HepG2 (cell line): ENCODE data around the gene UHMK1. TPM values are rescaled to one million over a fixed set of nuclear protein-coding genes. Genes with fewer than 3 reads are reported as not detected.
A peak's percentile ranks its signal among the peaks of the same experiment; 100 is the strongest.

Experiments used
- FOXK2 ChIP-seq: fragments of 450-650 bp; IDR thresholded peaks from 2 replicates; pipeline ENCODE4 v1.6.1; 2016
- GFI1 ChIP-seq: sonication (generic); formaldehyde crosslinking; IDR thresholded peaks from 2 replicates; pipeline ENCODE4 v1.5.0; 2020; ENCODE audit warnings: missing genetic modification reagents, mild to moderate bottlenecking, borderline replicate concordance
- IRF2 ChIP-seq: IDR thresholded peaks from 2 replicates; pipeline ENCODE4 v1.6.1; 2018; ENCODE audit warnings: missing genetic modification reagents, missing compliant biosample characterization
- MATR3 ChIP-seq: sonication (generic); formaldehyde crosslinking; IDR thresholded peaks from 2 replicates; pipeline ENCODE4 v1.4.0; 2020; ENCODE audit warnings: missing genetic modification reagents
- MXD4 ChIP-seq: IDR thresholded peaks from 2 replicates; pipeline ENCODE4 v1.6.1; 2016; ENCODE audit warnings: mild to moderate bottlenecking, missing biosample characterization, missing genetic modification reagents
- NFKB2 ChIP-seq: sonication (generic); formaldehyde crosslinking; IDR thresholded peaks from 2 replicates; pipeline ENCODE4 v1.4.0; 2020; ENCODE audit warnings: missing genetic modification reagents, borderline replicate concordance
- NFYB ChIP-seq: sonication (generic); formaldehyde crosslinking; IDR thresholded peaks from 2 replicates; pipeline ENCODE4 v1.4.0; 2020; ENCODE audit warnings: missing genetic modification reagents
- PAX8 ChIP-seq: sonication (generic); formaldehyde crosslinking; IDR thresholded peaks from 2 replicates; pipeline ENCODE4 v1.8.0; 2022; ENCODE audit warnings: mild to moderate bottlenecking, missing genetic modification reagents, borderline replicate concordance
- POLR2AphosphoS5 ChIP-seq: IDR thresholded peaks from 2 replicates; pipeline ENCODE4 v1.6.1; 2012; ENCODE audit warnings: low read depth, low read length
- RBFOX2 ChIP-seq: fragments of 200-400 bp; formaldehyde crosslinking; IDR thresholded peaks from 2 replicates; pipeline ENCODE4 v1.6.1; 2017; ENCODE audit warnings: low read depth, mild to moderate bottlenecking, low read length
- TBX2 ChIP-seq: sonication (generic); formaldehyde crosslinking; IDR thresholded peaks from 2 replicates; pipeline ENCODE4 v1.5.0; 2020; ENCODE audit warnings: missing genetic modification reagents, mild to moderate bottlenecking, borderline replicate concordance
- ZNF205 ChIP-seq: IDR thresholded peaks from 2 replicates; pipeline ENCODE4 v1.6.1; 2018; ENCODE audit warnings: missing biosample characterization, missing genetic modification reagents
- ZNF558 ChIP-seq: sonication (generic); formaldehyde crosslinking; IDR thresholded peaks from 2 replicates; pipeline ENCODE4 v1.9.0; 2022; ENCODE audit warnings: mild to moderate bottlenecking, missing genetic modification reagents, borderline replicate concordance
- ZNF605 ChIP-seq: sonication (generic); formaldehyde crosslinking; IDR thresholded peaks from 2 replicates; pipeline ENCODE4 v1.8.0; 2022; ENCODE audit warnings: mild to moderate bottlenecking, missing genetic modification reagents
- ZNF709 ChIP-seq: sonication (generic); formaldehyde crosslinking; IDR thresholded peaks from 2 replicates; pipeline ENCODE4 v1.5.0; 2020; ENCODE audit warnings: mild to moderate bottlenecking, missing genetic modification reagents
- ZSCAN22 ChIP-seq: sonication (generic); formaldehyde crosslinking; IDR thresholded peaks from 2 replicates; pipeline ENCODE4 v1.4.0; 2020; ENCODE audit warnings: mild to moderate bottlenecking, missing genetic modification reagents
- polyA plus RNA-seq, 8 experiments: library from polyadenylated mRNA; depleted of rRNA in 3 of 8; stranded (reverse) in 7 of 8; unstranded in 1 of 8; fragments of >200 nt; fragmentation: Illumina TruSeq in 4 of 8; extraction: Trizol in 4 of 8; gene quantifications; 2 replicates each; pipeline versions ENCODE4 v1.2.1 to v1.2.3, GENCODE V29; 2011 to 2016; ENCODE audit warnings: low read depth in 4 of 8, missing spikeins in 1 of 8, mixed read lengths in 1 of 8; ENCODE audit not compliant: insufficient read depth in 1 of 8
- total RNA-seq, 5 experiments: library from RNA; depleted of rRNA; stranded (reverse); fragments of >200 nt; fragmentation: Illumina TruSeq; extraction: Trizol; gene quantifications; 2 replicates each; pipeline ENCODE4 v1.2.3, GENCODE V29; 2016; ENCODE audit warnings: low read depth in 1 of 5
- TF ChIP-seq, protein P1 (sequence below): sonication (generic); formaldehyde crosslinking; IDR thresholded peaks from 2 replicates; pipeline ENCODE4 v1.4.0; 2020; ENCODE audit warnings: missing genetic modification reagents
- TF ChIP-seq, protein P2 (sequence below): sonication (generic); formaldehyde crosslinking; conservative IDR thresholded peaks from 2 replicates; pipeline ENCODE4 v1.4.0; 2020; ENCODE audit warnings: missing genetic modification reagents
- TF ChIP-seq, protein P3 (sequence below): sonication (generic); formaldehyde crosslinking; IDR thresholded peaks from 2 replicates; pipeline ENCODE4 v1.5.1; 2020; ENCODE audit warnings: mild to moderate bottlenecking, moderate library complexity, missing genetic modification reagents
- TF ChIP-seq, protein P4 (sequence below): sonication (generic); formaldehyde crosslinking; IDR thresholded peaks from 2 replicates; pipeline ENCODE4 v1.8.1; 2023; ENCODE audit warnings: mild to moderate bottlenecking, inconsistent platforms, moderate library complexity, missing genetic modification reagents, borderline replicate concordance

The UHMK1 gene
- total and polyA plus RNA-seq, 2 of the 13 experiments (the other 11 are each of a cell fraction or from before 2014, with no cell fraction given): 12.9 to 20.0 TPM

DNA sequence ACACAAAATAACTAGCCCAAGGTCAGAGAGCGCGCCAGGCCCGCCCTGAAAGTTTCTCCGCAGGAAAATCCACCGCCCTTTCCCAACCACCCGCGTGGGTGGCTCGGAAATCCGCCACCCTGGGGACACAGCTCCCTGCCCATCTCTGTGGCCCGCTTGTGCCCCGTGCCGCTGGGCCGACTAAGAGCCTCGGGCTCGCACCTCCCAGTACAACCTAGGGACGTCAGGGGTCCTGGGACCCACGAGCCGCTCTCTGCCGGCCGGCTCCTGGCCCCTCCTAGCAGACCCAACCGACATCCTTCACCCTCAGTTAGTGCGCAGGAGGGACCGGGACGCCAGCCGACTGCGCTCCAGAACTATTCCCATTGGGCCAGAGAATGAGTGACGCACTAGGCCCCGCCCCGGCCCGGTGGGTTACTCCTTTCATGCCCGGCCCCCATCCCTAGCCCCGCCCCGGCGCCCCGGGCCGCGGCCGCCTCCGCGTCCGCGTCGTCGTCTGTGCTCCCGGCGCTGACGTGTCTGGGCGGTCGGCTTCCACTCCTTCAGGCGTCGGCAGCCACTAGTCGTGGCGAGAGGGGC is 63.5 kb downstream of the UHMK1 start (continued):
- TF ChIP-seq ZNF205: 0 out of 2 replicates have a peak, but pooled peaks have one; percentile 1
- TF ChIP-seq MXD4: 0 out of 2 replicates have a peak, but pooled peaks have one; percentile 17
- peak; percentile 80 for TF ChIP-seq POLR2AphosphoS5
- TF ChIP-seq GFI1 (CRISPR knock-in tag): 0 out of 2 replicates have a peak, but pooled peaks have one; percentile 3
- TF ChIP-seq IRF2 (CRISPR knock-in tag): no peak
- TF ChIP-seq MATR3: no peak
- 0 out of 2 replicates have a peak, but pooled peaks have one; percentile 32 for TF ChIP-seq PAX8
- TF ChIP-seq, protein P1, sequence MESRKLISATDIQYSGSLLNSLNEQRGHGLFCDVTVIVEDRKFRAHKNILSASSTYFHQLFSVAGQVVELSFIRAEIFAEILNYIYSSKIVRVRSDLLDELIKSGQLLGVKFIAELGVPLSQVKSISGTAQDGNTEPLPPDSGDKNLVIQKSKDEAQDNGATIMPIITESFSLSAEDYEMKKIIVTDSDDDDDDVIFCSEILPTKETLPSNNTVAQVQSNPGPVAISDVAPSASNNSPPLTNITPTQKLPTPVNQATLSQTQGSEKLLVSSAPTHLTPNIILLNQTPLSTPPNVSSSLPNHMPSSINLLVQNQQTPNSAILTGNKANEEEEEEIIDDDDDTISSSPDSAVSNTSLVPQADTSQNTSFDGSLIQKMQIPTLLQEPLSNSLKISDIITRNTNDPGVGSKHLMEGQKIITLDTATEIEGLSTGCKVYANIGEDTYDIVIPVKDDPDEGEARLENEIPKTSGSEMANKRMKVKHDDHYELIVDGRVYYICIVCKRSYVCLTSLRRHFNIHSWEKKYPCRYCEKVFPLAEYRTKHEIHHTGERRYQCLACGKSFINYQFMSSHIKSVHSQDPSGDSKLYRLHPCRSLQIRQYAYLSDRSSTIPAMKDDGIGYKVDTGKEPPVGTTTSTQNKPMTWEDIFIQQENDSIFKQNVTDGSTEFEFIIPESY: no peak
- no peak for TF ChIP-seq FOXK2
- no peak for TF ChIP-seq ZSCAN22
- TF ChIP-seq NFYB (CRISPR knock-in tag): peak; percentile 71
- peak; percentile 43; the same call in 1 of the 2 replicates for TF ChIP-seq ZNF558 (CRISPR knock-in tag)
- TF ChIP-seq, protein P2, sequence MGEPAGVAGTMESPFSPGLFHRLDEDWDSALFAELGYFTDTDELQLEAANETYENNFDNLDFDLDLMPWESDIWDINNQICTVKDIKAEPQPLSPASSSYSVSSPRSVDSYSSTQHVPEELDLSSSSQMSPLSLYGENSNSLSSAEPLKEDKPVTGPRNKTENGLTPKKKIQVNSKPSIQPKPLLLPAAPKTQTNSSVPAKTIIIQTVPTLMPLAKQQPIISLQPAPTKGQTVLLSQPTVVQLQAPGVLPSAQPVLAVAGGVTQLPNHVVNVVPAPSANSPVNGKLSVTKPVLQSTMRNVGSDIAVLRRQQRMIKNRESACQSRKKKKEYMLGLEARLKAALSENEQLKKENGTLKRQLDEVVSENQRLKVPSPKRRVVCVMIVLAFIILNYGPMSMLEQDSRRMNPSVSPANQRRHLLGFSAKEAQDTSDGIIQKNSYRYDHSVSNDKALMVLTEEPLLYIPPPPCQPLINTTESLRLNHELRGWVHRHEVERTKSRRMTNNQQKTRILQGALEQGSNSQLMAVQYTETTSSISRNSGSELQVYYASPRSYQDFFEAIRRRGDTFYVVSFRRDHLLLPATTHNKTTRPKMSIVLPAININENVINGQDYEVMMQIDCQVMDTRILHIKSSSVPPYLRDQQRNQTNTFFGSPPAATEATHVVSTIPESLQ: 0 out of 2 replicates have a peak, but pooled peaks have one; percentile 10
- TF ChIP-seq, protein P3, sequence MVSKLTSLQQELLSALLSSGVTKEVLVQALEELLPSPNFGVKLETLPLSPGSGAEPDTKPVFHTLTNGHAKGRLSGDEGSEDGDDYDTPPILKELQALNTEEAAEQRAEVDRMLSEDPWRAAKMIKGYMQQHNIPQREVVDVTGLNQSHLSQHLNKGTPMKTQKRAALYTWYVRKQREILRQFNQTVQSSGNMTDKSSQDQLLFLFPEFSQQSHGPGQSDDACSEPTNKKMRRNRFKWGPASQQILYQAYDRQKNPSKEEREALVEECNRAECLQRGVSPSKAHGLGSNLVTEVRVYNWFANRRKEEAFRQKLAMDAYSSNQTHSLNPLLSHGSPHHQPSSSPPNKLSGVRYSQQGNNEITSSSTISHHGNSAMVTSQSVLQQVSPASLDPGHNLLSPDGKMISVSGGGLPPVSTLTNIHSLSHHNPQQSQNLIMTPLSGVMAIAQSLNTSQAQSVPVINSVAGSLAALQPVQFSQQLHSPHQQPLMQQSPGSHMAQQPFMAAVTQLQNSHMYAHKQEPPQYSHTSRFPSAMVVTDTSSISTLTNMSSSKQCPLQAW (CRISPR knock-in tag): 0 out of 2 replicates have a peak, but pooled peaks have one; percentile 2
- TF ChIP-seq, protein P4, sequence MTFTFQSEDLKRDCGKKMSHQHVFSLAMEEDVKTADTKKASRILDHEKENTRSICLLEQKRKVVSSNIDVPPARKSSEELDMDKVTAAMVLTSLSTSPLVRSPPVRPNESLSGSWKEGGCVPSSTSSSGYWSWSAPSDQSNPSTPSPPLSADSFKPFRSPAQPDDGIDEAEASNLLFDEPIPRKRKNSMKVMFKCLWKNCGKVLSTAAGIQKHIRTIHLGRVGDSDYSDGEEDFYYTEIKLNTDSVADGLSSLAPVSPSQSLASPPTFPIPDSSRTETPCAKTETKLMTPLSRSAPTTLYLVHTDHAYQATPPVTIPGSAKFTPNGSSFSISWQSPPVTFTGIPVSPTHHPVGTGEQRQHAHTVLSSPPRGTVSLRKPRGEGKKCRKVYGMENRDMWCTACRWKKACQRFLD (CRISPR knock-in tag): no peak; the same call in 1 of the 2 replicates
- peak; percentile 89 for TF ChIP-seq ZNF605 (CRISPR knock-in tag)
- peak; percentile 4; the same call in 1 of the 2 replicates for TF ChIP-seq NFKB2
- peak; percentile 0 for TF ChIP-seq TBX2 (CRISPR knock-in tag)
- TF ChIP-seq ZNF709: 0 out of 2 replicates have a peak, but pooled peaks have one; percentile 13
- peak; percentile 80 for TF ChIP-seq RBFOX2
